Endothelial cell of umbilical vein (primary cell): ENCODE results near the gene BRWD1. TPM values are rescaled to one million over a fixed set of nuclear protein-coding genes. Genes with fewer than 3 reads are reported as not detected.

Source experiments
- BruUV-seq: library from RNA; stranded (reverse); fragments of 400-500 nt; replicated peaks from 2 replicates; lab custom pipeline; 2021; lab: Mats Ljungman, UMichigan
- CTCF ChIA-PET: fragments of 300-600, 350-600 bp; sonication (Branson Sonifier 250); formaldehyde crosslinking; loops from one replicate; lab custom pipeline; 2021; ENCODE audit warnings: antibody characterized with exemption, inconsistent platforms; lab: Charles Lee
- POLR2A ChIA-PET: fragments of 300-600, 350-600 bp; sonication (Branson Sonifier 250); formaldehyde crosslinking; loops from one replicate; lab custom pipeline; 2021; ENCODE audit warnings: antibody characterized with exemption, inconsistent platforms; lab: Charles Lee
- DNase-seq: peaks from one replicate; pipeline ENCODE4 v3.0.0-alpha.2; 2011; ENCODE audit warnings: low read depth, low spot score
- FAIRE-seq: peaks from 2 replicates; lab custom pipeline; 2011; peaks lifted over from hg19 to GRCh38; lab: Jason Lieb, UNC
- H2AFZ ChIP-seq: 2 replicates; pipeline ENCODE4 v1.6.0; 2012; ENCODE audit warnings: low read depth, low read length, control low read depth, inconsistent platforms
- H3K27ac ChIP-seq: 2 replicates; pipeline ENCODE4 v1.5.1; 2011; ENCODE audit warnings: low read depth, mild to moderate bottlenecking, control low read depth, low read length, moderate library complexity; ENCODE audit not compliant: insufficient read depth
- H3K27me3 ChIP-seq, 2 experiments: 2 replicates each; pipeline versions ENCODE4 v1.6.0 to v1.6.1; 2011; ENCODE audit warnings: low read length in 2 of 2, mixed read lengths in 1 of 2; ENCODE audit not compliant: control insufficient read depth in 2 of 2, insufficient read depth in 2 of 2
- H3K36me3 ChIP-seq, 2 experiments: 2 replicates in 1 of 2; 3 replicates in 1 of 2; pipeline ENCODE4 v1.5.1; 2011; ENCODE audit warnings: low read length in 2 of 2, mild to moderate bottlenecking in 1 of 2, moderate library complexity in 1 of 2; ENCODE audit not compliant: control insufficient read depth in 2 of 2, insufficient read depth in 2 of 2; ENCODE audit errors: extremely low read depth in 1 of 2
- H3K4me1 ChIP-seq: 3 replicates; pipeline ENCODE4 v1.5.1; 2011; ENCODE audit warnings: mild to moderate bottlenecking, low read length; ENCODE audit not compliant: control insufficient read depth, insufficient read depth; ENCODE audit errors: extremely low read depth
- H3K4me2 ChIP-seq: 2 replicates; pipeline ENCODE4 v1.6.1; 2011; ENCODE audit warnings: low read length, control low read depth, mixed read lengths; ENCODE audit not compliant: insufficient read depth
- H3K4me3 ChIP-seq, 3 experiments: fragments of 200-600 bp in 1 of 3; sonication (generic), shearing (Covaris generic) in 1 of 3; replicated peaks in 1 of 3; 2 replicates each; pipeline ENCODE4 v1.5.1; 2011 to 2016; ENCODE audit warnings: control low read depth in 3 of 3, low read length in 3 of 3, mild to moderate bottlenecking in 2 of 3, inconsistent platforms in 1 of 3, low read depth in 1 of 3, moderate library complexity in 1 of 3; ENCODE audit not compliant: insufficient read depth in 1 of 3
- H3K79me2 ChIP-seq: 2 replicates; pipeline ENCODE4 v1.6.0; 2012; ENCODE audit warnings: low read length, inconsistent platforms; ENCODE audit not compliant: control insufficient read depth, insufficient read depth
- H3K9ac ChIP-seq: replicated peaks from 2 replicates; pipeline ENCODE3; 2011; ENCODE audit warnings: low read length, control low read depth; ENCODE audit not compliant: insufficient read depth; ENCODE audit errors: extremely low read depth
- H3K9me1 ChIP-seq: replicated peaks from 3 replicates; pipeline ENCODE4 v1.6.0; 2011; ENCODE audit warnings: mild to moderate bottlenecking, low read length; ENCODE audit not compliant: control insufficient read depth, insufficient read depth; ENCODE audit errors: extremely low read depth
- H3K9me3 ChIP-seq: replicated peaks from 2 replicates; pipeline ENCODE4 v1.5.1; 2012; ENCODE audit warnings: low read length, inconsistent platforms; ENCODE audit not compliant: control insufficient read depth, insufficient read depth
- H4K20me1 ChIP-seq: replicated peaks from 2 replicates; pipeline ENCODE3; 2011; ENCODE audit warnings: mild to moderate bottlenecking, low read length; ENCODE audit not compliant: control insufficient read depth, insufficient read depth; ENCODE audit errors: extremely low read depth
- CTCF ChIP-seq, 2 donors: IDR thresholded peaks; 1 replicate in 1 of 2; 2 replicates in 1 of 2; pipeline ENCODE4 v1.5.1; 2011; ENCODE audit warnings: low read length in 2 of 2, mild to moderate bottlenecking in 2 of 2, moderate library complexity in 2 of 2, control low read depth in 1 of 2, inconsistent platforms in 1 of 2, low read depth in 1 of 2; ENCODE audit not compliant: insufficient read depth in 1 of 2; ENCODE audit errors: extremely low read depth in 1 of 2
- EZH2 ChIP-seq: IDR thresholded peaks from 2 replicates; pipeline ENCODE4 v1.6.1; 2012; ENCODE audit warnings: borderline replicate concordance, low read depth, mild to moderate bottlenecking, moderate library complexity, low read length, inconsistent platforms; ENCODE audit not compliant: severe bottlenecking
- FOS ChIP-seq: IDR thresholded peaks from 2 replicates; pipeline ENCODE4 v1.6.1; 2011; ENCODE audit warnings: mild to moderate bottlenecking, low read length, moderate library complexity, borderline replicate concordance; ENCODE audit not compliant: insufficient read depth
- GATA2 ChIP-seq: IDR thresholded peaks from 2 replicates; pipeline ENCODE4 v1.7.0; 2011; ENCODE audit warnings: low read depth, mild to moderate bottlenecking, moderate library complexity, mixed read lengths, low read length; ENCODE audit not compliant: insufficient read length, insufficient read depth
- JUN ChIP-seq: IDR thresholded peaks from 2 replicates; pipeline ENCODE4 v1.6.1; 2011; ENCODE audit warnings: borderline replicate concordance, low read depth; ENCODE audit not compliant: insufficient read length, insufficient read depth
- MYC ChIP-seq: IDR thresholded peaks from one replicate; pipeline ENCODE4 v1.6.1; 2011; ENCODE audit warnings: mild to moderate bottlenecking, low read depth, low read length
- POLR2A ChIP-seq: IDR thresholded peaks from 2 replicates; pipeline ENCODE4 v1.6.1; 2012; ENCODE audit warnings: low read depth, mild to moderate bottlenecking, control low read depth, low read length
- POLR2AphosphoS5 ChIP-seq: IDR thresholded peaks from 2 replicates; pipeline ENCODE4 v1.6.1; 2012; ENCODE audit warnings: low read depth, mild to moderate bottlenecking, control low read depth, low read length, moderate library complexity; ENCODE audit not compliant: insufficient read depth
- dilution Hi-C: fragments of 300-500 bp; cut with MboI; formaldehyde crosslinking; loops from one replicate; pipeline ENCODE4 v1.15.0; 2019; ENCODE audit warnings: low sequenced_read_pairs; ENCODE audit not compliant: extremely low pct_ligation_motif_present
- intact Hi-C: fragments of 100-400 bp; cut with micrococcal nuclease; formaldehyde crosslinking; loops from one replicate; pipeline ENCODE4 v1.10.0; 2022
- polyA plus RNA-seq, 4 experiments: library from polyadenylated mRNA; depleted of rRNA in 3 of 4; stranded (reverse) in 3 of 4; unstranded in 1 of 4; fragments of >200 nt; gene quantifications; 2 replicates each; pipeline versions ENCODE4 v1.2.1 to v1.2.3, GENCODE V29; 2011 to 2012; ENCODE audit warnings: missing spikeins in 1 of 4
- total RNA-seq: library from RNA; stranded (reverse); gene quantifications from 2 replicates; pipeline ENCODE4 v1.2.3, GENCODE V29; 2021
- TF ChIP-seq, protein P1 (sequence below): IDR thresholded peaks from 2 replicates; pipeline ENCODE4 v1.6.1; 2011; ENCODE audit not compliant: insufficient read depth, insufficient read length

The BRWD1 gene
- total and polyA plus RNA-seq, 2 donors (not counting 3 experiments of a cell fraction or from before 2014, with no cell fraction given) = 6.1 to 33.2 TPM

DNA sequence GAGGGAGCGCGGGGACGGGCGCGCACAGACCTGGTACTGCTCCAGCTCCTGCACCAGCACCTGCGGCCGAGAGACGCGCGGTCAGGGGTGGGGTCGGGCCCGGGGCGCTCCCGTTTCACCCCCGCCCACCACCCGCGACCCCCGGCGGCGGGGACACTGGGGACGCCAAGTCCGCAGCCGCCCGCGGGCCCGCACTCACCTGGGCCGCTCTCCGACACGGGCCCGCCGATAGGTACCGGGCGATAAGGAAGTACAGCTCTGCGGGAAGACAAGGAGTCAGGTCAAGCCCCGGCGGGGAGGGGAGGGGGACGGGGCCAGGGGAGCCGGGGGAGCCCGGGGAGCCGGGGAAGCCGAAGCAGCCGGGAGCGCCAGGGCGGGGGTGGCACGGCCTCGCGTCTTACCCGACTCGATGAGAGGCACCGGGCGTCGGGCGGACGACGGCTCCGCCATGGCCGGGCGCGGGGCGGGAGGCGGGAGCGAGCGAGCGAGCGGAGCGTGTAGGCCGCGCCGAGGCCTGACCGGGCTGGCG, 326 bp downstream of the BRWD1 start:
- no TSS peak for BruUV-seq
- TF ChIP-seq MYC (no peak), JUN (no peak), POLR2AphosphoS5 (no peak), GATA2 (no peak), POLR2A (no peak), EZH2 (no peak), CTCF (IDR thresholded peaks at IDR 0.05; ENCODE audit: extremely low read depth in 1 of 2, insufficient read depth in 1 of 2, low read depth in 1 of 2, low read length in 2 of 2) (no peak), FOS (no peak)
- TF ChIP-seq, protein P1, sequence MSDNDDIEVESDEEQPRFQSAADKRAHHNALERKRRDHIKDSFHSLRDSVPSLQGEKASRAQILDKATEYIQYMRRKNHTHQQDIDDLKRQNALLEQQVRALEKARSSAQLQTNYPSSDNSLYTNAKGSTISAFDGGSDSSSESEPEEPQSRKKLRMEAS = no peak
- H2AFZ ChIP-seq = peak overlapping the region; percentile 49
- dilution Hi-C loops = no loop called here
- H3K4me2 ChIP-seq = no peak overlapping the region
- peak overlapping the region; percentile 36 to 57 (median 36) for H3K4me3 ChIP-seq
- DNase-seq (no peak), FAIRE-seq (no peak)
- CTCF ChIA-PET = interaction anchor here (1.6 to 1.7 kb wide), 2 partner anchors 75 to 129 kb away, joined by 7 to 8 read pairs; partner anchors contain the start of gene PSMG1
- H3K27ac ChIP-seq = no peak overlapping the region
- no peaks in the 10 kb centered on the region for H3K36me3 ChIP-seq
- H3K27me3 ChIP-seq = peaks cover 4% of the 10 kb centered on the region in 2 experiments
- H3K9me3 ChIP-seq = no peaks in the 10 kb centered on the region
- no peaks in the 10 kb centered on the region for H4K20me1 ChIP-seq
- POLR2A ChIA-PET = interaction anchor here (1.4 kb wide), 1 partner anchor 35 kb away, joined by 6 read pairs; no protein-coding TSS in a partner anchor
- intact Hi-C loops = loop anchor here (1.0 kb wide), 2 partner anchors 36 to 75 kb away; partner anchors contain the start of gene HMGN1
- H3K9me1 ChIP-seq = no peaks in the 10 kb centered on the region
- peaks cover 12% of the 10 kb centered on the region for H3K4me1 ChIP-seq
- peak overlapping the region; percentile 91 for H3K9ac ChIP-seq
- peaks cover 24% of the 10 kb centered on the region for H3K79me2 ChIP-seq
